ENCODE measurements around the gene PDE11A.

The PDE11A gene

DNA sequence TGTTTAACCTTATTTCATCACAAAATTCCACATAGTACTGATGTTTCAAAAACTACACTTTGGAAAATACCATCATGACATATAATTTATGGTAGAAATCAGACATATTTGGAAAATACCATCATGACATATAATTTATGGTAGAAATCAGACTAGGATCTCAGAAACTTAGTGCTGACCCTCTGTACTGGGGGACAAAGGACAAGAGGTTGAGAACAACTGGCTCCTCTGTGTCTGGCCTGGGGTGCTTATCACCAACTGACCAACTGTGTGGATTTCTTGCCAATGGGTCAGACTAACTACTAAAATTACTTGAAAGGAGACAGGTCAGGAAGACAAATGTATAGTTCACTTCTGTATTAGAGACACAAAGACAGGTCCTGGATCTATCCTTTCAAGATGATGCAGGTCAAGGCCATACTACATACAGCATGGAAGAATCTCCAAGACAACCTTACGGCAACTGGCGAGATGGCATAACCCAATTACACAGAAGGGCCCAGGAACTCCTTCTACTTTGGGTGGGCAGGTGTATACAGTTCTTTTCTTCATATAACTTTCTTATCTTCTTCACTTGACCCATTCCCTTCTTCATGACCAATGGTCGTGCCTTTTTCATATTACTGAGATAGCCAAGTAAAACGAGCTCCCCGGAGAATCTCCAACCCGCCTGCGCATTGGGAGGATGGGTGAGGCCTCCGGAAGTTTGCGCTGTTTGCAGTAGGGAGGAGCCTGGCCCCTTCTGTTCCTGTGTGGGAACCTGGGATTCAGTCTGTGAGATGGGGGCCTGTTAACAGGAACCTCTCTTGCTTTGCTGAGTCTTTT is 389.5 kb downstream of the PDE11A start:
- DNase-seq, result no peak

DNA sequence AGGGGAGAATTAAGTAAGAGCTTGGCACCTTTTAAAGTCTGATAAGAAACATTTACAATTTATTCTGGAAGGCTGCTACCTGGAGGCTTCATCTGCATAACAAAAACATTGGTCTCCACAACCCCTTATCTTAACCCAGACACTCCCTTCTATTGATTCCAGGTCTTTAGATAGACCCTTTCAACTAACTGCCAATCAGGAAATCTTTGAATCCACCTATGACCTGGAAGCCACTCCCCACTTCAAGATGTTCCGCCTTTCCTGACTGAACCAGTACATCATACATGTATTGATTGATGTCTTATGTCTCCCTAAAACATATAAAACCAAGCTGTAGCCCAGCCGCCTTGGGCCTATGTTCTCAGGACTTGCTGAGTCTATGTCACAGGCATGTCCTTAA is 390.6 kb downstream of the PDE11A start:
- DNase-seq, result no peak

DNA sequence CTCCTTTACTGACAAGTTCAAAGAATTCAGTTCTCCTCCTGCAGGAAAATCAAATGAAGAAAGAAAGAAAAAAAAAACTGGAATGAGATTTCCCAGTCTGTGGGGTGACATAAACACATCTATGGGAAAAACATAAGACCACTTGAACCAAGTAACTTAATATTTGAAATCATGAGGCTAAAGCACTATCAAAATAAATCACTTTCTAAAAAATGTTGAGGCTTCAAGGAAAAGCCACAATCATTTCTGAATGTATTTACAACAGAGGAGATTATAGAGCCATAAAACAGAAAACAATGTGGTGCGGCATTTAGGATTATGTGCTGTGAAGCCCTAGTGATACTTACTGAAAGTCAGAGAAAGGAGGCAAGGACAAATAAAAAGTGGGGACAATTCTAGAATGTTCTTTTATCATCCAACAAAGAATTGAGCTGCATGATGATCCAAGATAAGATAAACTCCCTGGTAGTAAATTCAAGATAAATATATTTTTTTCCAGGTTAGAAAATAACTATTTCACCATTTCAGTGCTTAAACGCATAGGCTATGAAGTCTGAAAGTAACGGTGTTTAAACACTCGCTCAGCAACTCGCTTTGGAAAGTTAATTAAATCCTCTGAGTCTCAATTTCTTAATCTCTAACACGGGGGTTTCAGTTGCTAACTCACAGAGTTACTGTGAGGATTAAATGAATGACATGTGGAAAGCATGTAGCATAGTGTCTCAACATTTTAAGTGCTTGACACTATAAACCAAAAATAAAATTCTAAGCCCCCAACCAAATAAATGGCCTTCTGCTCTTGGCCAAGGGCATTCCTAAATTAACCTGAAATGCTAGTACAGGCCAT is 391.5 kb downstream of the PDE11A start:
- no peak for DNase-seq

DNA sequence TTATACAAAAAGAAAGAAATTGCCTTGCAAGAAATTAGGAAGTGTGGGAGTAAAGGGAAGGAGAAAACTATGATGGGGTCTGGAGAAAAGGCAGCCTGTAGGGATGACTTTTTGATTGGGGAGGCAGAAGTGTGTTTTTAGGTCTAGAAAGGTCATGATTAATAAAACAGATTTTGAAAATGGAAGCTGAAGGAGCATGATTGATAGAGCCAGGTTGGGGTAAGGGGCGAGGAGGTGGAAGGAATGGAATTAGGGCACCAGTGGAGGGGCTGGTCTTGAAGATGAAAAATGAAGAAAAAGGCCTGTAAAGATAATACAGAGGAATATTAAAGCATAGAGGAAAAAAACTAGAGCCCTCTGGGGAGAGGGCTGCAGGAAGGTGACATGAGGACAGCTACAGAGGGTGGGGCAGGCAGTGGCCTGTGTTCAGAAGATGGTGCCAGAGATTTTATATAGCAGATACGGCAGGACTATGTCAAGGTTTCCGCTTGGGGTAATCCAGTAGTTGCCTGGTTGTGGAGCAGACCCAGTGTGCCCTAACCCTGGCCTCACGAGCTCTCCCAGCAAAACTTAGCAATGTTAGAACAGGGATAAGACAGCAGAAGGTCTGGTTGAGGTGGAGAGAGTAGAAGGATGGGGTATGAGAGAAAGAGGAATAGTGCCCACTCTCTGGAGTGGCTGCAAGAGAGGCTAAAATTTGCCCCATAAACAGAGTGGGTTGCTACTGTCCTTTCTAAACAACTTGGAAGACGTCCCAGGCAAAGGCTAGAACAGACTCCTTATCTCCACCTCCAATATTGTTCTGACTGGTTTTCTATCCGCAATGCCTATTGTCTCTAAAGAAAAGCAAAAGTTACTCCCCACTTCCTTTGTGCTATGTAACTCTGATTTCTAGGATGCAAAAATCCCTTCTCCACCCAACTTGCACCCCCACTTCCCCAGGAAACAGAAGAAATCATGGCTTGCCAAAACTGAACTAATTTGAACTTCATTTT is 392.7 kb downstream of the PDE11A start:
- no peak for DNase-seq

DNA sequence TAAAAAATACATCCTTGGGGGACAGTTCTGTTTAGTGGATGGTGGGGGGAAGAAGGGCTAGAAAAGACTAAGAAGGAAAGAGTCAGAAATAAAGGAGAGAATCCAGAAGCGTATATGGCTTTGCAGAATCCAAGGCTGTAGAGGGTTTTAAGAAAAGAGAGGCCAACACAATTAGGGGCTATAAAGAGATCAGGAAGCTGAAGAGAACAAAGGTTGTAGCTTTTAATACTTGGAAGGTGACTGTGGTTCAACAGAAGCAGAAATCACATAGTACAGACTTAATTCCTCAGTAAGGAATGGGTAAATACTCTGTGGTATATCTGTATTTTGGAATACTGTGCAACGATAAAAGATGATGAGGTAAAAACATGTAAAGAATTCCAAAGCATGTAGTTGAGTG is 393.6 kb downstream of the PDE11A start:
- DNase-seq, result no peak

DNA sequence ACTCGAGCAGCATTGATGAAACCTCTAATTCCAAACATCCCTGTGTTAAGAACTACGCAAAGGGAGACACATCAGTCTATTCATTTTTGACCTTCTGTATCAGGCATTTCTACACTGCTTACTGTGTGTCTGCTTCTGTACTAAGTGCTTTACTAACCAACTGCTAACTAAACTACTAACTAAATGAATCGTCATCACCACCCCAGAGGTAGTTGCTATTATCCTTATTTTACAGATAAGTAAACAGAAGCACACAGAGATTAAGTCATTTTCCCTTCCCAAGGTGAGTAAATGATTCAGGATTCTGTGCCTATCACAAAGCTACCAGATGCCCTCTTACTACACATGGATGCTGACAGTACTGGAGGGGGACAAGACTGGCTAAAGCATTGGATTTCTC is 395.9 kb downstream of the PDE11A start:
- no peak for DNase-seq

DNA sequence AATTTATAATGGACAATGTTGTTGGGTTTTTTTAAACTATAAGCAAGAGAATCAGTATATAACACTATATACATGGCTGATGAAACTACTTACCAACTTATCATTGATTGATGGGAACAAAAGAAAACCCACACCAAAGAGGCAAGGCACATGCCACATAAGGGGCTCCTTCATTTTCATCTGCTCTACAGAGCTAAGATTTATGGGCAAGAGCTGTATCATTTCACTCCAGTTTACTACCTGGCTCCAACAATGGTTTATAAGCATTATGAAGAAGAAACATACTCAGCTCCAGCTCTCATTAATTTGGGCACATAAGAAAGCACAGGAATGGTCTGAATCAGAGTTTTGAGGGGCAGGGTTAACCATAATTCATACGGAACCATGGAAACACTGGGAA is 396.8 kb downstream of the PDE11A start:
- peak in 1 of 2 experiments; percentile 55 for DNase-seq

DNA sequence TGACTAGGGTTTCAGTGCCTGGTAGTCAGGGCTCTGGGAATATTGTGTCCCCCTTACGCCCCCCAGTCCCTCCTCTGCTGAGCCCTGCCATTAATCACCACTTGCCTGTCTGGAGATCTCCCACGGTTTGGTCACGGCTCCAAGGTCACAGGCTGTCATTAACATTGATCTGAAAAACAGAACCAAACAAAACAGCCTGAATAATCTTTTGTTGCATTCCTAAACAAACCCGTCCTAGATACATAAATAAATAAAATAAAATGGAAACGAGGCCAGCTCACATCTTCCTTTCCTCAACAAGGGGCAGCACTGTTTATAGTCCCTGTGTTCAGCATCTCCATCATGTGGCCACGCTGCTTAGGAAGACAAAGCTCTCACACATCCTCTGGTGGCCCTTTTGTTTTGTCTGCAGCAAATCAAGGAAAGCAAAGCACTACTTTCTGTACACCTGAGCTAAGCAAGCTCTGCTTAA is 397.2 kb downstream of the PDE11A start:
- peak; percentile 50 to 55 for DNase-seq

DNA sequence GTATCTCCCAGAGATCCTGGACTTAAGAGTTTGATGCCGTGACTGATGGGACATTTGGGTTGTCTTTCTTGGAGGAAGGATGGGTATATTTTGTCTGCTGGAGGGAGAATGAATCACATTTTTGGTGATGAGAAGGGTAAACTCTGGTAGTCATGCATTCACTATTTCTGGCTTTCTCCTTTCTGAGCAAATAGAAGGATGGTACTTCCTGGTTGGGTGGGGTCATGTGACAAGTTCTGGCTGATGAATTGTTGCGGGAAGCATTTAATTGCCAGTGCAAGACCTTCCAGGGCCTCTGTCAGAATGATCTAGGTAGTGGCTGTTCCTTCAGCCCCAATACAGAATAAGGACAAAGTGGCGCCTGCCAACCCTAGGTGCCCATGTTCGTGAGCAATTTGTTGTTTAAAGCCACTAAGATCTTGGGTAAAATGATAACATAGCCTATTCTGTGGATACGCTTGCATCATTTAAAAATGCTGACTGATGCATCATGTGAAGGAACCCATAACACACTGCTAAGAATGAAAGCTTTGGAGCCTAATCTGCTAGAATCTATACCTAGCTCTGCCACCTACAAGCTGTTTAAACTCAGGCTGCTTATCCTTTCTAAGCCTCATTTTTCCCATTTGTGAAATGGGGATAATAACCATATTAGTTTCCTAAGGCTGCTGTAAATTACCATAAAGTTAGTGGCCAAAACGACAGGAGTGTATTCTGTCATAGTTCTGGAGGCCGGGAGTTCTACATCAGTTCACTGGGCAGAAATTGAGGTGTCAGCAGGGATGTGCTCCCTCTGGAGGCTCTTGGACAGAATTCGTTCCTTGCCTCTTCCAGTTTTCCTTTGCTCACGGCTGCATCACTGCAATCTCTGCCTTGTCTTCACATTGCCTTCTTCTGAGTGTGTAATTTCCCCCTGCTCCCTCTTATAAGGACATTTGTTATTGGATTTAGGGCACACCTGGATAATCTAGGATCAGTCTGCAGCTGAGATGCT is 398.7 kb downstream of the PDE11A start:
- DNase-seq, result no peak

DNA sequence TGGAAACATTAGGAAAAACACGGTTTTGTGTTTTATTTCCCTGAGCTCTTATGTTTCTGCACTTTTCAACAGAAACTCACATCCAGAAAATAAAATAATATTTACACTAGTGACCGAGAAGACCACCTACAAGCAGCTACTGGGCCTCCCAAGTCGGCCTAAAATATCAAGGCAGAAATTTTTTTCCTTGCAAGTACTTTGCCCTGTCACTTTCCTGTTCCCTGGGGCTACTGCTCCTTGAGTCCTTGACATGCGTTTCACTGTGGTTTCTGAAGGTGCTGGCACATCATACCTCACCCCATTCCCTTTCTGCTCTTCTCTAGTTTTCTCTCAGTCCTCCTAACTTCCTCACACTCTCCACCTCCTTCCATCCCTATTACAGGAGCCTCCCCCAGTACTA is 400.9 kb downstream of the PDE11A start:
- no peak for DNase-seq

DNA sequence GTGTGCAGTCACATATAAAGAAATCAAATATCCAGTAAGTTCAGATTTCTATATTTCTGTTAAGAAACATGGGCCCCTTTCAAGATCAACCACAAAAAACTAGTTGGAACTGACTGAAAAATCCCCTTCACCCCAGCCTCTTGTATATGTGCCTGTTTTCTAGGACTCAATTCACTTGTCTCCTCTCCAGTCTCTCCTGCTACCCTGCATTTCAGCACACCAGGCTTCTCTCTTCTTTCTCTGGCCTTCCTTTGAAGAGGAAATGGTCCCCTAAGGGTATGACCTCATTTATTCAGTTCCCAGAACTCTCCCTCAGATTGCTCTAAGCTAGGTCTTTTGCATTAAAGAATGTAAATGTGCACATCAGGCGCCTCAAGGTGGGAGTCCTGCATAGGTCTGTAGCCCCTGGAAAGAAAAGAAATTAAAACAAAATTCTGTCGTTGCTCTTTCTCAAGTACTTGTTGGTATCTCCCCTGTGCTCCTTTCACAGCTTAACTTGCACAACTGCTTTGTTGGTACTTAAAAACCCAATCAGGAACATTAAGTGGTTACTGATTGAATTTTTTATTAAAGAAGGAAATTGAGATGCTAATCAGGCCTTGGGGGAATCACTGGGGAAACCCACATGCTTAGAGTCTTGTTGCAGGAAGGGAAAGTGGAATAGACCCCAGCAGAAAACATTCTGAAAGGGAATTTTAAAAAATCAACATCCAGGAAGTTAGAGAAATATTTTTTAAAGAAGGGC is 401.6 kb downstream of the PDE11A start:
- no peak for DNase-seq

DNA sequence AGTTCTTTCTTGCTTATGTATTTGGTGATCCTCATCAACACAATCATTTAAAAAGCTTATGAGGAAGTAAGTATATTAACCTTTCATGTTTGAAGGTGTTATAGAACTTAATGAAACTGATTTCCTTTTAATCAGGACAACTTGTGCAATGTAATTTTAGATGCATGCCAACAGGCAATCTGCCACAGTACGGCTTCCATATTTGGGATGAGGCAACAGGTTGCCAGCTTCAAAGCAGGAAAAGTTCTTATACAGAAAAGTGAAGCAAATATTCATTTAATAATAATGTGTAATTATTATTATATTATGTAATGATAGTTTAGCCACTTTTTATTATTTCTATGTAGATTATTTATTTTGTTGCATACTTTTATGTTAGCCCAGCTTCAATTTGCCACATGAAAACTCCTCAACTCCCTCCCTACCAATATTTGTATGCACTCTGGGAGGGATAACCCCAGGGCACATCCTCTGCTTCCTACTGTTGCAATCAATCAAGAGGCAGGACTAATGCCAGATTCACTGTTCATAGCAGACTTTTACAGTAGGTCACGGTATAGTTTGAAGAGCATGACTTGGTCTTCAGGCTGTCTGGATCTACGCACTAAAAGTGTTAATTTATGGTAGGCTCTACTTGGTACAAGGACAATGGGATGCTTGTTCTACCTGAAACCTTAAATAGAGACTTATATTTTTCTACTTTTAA is 402.8 kb downstream of the PDE11A start:
- no peak for DNase-seq

DNA sequence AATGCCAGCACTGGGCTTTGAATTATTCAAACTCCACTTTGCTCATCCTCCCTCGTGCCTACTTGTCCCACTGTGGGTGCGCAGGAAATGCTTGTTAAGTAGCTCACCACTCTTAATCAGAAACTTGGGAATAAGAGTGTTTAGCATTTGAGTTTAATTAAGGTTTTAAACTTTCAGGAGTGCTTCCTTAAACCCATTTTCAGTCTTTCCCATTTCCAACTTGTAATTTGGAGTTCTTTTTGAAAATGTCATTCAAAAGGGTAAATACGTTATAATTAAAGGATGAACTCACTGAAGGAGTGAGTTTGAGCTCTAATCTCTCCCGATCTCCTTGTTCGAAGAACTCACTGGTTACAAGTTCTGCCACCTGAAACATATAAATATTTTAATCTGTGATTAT is 403.4 kb downstream of the PDE11A start:
- DNase-seq, result no peak

DNA sequence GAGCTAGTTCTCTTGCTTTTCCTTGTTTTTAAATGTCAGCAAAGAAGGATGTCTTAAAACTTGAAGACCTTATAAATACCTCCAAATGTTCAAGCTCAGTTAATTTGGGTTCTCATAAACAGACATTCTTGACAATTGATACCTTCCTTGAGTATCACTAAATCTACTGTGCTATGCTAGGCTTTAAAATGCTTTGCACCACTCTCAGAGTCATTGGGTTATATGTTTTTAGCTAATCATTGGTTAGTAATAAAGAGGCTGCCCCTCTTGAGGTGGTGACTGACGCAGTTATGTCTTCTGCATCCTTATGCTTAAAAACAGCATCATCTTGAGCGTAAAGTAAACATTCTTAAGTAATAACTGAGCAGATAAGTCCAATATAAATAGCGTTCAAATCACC is 404.0 kb downstream of the PDE11A start:
- DNase-seq, result no peak

DNA sequence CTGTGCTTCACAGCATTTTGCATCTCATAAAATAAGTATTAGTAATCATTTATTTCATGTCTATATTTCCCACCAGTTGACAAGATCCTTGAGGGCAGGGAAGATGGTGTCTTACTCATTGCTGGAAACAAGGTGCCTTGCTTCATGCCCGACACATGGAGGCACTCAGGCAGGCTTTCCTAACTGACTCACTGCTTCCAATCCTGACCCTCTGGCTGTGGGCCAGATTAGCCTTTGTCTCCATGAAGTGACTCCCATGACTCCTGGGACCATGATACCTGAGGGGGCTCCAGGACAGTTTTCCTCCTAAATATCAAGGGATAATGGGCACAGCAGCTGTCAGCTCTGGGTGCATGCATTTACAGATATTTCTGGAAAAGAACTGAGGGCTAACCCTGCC is 405.0 kb downstream of the PDE11A start:
- peak in 1 of 2 experiments; percentile 11 for DNase-seq

DNA sequence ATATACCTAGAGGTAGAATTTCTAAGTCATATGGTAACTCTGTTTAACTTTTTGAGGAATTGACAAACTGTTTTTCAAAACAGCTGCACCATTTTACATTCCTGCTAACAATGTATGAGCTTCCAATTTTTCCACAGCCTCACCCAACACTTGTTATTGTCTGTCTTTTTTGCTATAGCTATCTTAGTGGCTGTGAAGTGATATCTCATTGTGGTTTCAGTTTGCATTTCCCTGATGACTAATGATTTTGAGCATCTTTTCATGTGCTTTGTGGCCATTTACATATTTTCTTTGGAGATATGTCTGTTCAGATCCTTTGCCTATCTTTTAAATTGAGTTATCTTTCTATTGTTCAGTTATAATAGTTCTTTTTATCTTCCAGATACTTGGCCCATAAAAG is 406.2 kb downstream of the PDE11A start:
- no peak for DNase-seq

DNA sequence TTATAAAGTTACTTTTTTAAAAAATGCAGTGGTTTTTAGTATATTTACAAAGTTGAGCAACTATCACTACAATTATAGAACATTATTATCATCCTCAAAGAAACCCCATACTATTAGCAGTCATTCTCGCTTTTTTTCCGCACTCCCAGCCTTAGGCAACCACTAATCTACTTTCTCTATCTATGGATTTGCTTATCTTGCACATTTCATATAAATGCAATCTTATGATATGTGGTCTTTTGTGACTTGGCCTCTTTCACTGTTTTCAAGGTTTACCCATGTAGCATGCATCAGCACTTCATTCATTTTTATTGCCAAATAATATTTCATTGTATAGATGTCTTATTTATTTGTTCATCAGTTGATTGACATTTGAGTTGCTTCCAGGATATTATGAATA is 406.6 kb downstream of the PDE11A start:
- no peak for DNase-seq

DNA sequence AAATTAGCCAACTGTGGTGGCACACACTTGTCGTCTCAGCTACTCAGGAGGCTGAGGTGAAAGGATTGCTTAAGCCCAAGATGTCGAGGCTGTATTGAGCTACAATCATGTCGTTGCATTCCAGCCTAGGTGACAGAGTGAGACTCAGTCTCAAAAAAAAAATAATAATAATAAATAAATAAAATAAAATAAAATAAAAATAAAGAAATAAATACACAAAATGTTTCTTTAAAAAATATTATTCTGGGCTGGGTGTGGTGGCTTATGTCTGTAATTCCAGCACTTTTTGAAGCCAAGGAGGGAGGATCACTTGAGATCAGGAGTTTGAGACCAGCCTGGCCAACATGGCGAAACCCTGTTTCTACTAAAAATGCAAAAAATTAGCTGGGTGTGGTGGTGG is 407.2 kb downstream of the PDE11A start:
- no peak for DNase-seq

DNA sequence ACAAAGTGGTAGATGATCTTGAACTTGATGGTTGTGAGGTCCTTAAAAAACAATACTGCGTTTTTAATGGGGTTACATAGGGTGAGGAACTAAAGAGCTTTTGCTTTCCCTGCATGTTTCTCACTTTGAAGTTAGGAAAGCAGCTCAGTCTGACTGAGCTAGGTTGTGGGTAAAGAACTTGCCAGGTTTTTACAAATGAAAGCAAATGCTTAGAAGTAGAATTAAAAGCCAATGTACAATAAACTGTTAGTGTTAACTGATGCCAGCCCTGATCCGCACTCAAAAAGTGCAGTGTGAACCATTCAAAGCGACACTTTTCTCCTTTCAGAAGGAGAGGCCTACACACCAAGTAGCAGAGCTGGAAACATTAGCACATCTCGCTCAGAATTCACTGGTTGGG is 409.7 kb downstream of the PDE11A start:
- DNase-seq, result no peak

DNA sequence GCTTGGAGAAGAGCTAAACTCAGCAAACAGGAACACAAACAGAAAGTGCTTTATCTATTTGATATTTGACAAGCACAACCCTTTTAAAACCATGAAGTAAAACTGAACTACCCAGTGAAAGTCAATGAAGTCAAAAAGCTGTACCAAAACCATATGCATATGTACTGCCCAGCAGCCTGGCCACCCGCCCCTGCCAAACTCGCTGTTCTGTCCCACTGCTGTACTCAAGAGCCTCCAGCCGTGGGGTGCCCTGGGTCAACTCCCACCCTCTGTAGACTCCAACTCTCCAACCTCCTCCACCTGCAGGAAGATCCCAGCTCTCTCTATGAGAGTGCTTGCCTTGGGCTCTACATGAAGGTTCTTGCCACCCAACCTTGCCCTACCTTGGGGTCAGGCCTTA is 411.8 kb downstream of the PDE11A start:
- DNase-seq, result no peak
